ENCODE results near the gene INVS.
"Not testable (repeated sequence)": the region's sequence is repeated elsewhere in the genome, so short reads cannot be mapped to it uniquely, and the experiment has no call there.

INVS gene

GRCh38 chr9:100309992-100310391 lies 210.9 kb downstream of the INVS start:
- Mint-ChIP-seq H3K9me3 (peaks cover 58% of the 10 kb centered on the region), H3K4me3 (no peak overlapping the region), H3K4me1 (no peaks in the 10 kb centered on the region), H3K36me3 (ENCODE audit: low read depth) (peaks cover 99% of the 10 kb centered on the region), H3K27me3 (ENCODE audit: low read depth, poor library complexity) (peaks cover 4% of the 10 kb centered on the region), H3K27ac (no peak overlapping the region)
- TF ChIP-seq CTCF (IDR thresholded peaks at IDR 0.05), result no peak
- no peak for DNase-seq

- DNase-seq, result no peak
- H3K27ac Mint-ChIP-seq, result no peak overlapping the region
- H3K36me3 Mint-ChIP-seq (ENCODE audit: low read depth), result peaks cover 94% of the 10 kb centered on the region
- peaks cover 4% of the 10 kb centered on the region for H3K27me3 Mint-ChIP-seq (ENCODE audit: low read depth, poor library complexity)
- no peak for TF ChIP-seq CTCF (IDR thresholded peaks at IDR 0.05)
- no peak overlapping the region for H3K4me3 Mint-ChIP-seq
- no peaks in the 10 kb centered on the region for H3K4me1 Mint-ChIP-seq
- H3K9me3 Mint-ChIP-seq, result peaks cover 73% of the 10 kb centered on the region
These were observed 216.5 kb downstream of the INVS start for GRCh38 chr9:100315561-100315960.

- peaks cover 54% of the 10 kb centered on the region for H3K9me3 Mint-ChIP-seq
- H3K4me1 Mint-ChIP-seq, result no peaks in the 10 kb centered on the region
- no peak overlapping the region for H3K4me3 Mint-ChIP-seq
- TF ChIP-seq CTCF (IDR thresholded peaks at IDR 0.05), result no peak
- no peak for DNase-seq
- peaks cover 86% of the 10 kb centered on the region for H3K36me3 Mint-ChIP-seq (ENCODE audit: low read depth)
- H3K27ac Mint-ChIP-seq, result peak overlapping the region; percentile 78
- H3K27me3 Mint-ChIP-seq (ENCODE audit: low read depth, poor library complexity), result no peaks in the 10 kb centered on the region
These were observed 218.7 kb downstream of the INVS start for GRCh38 chr9:100317706-100318105.

- peak; percentile 35 for DNase-seq
- H3K9me3 Mint-ChIP-seq, result peaks cover 3% of the 10 kb centered on the region
- peak; percentile 60 for TF ChIP-seq CTCF (IDR thresholded peaks at IDR 0.05)
- H3K27ac Mint-ChIP-seq, result peak overlapping the region; percentile 36
- H3K4me1 Mint-ChIP-seq, result no peaks in the 10 kb centered on the region
- H3K27me3 Mint-ChIP-seq (ENCODE audit: low read depth, poor library complexity), result no peaks in the 10 kb centered on the region
- peaks cover 53% of the 10 kb centered on the region for H3K36me3 Mint-ChIP-seq (ENCODE audit: low read depth)
- H3K4me3 Mint-ChIP-seq, result no peak overlapping the region
These were observed 224.0 kb downstream of the INVS start for GRCh38 chr9:100322954-100323536.

- TF ChIP-seq CTCF (IDR thresholded peaks at IDR 0.05), result peak; percentile 52
- Mint-ChIP-seq H3K4me1 (no peaks in the 10 kb centered on the region), H3K9me3 (no peaks in the 10 kb centered on the region), H3K27ac (peak overlapping the region; percentile 10), H3K4me3 (no peak overlapping the region), H3K27me3 (ENCODE audit: low read depth, poor library complexity) (no peaks in the 10 kb centered on the region), H3K36me3 (ENCODE audit: low read depth) (peaks cover 45% of the 10 kb centered on the region)
- no peak for DNase-seq
These were observed 225.7 kb downstream of the INVS start for GRCh38 chr9:100324594-100325200.

GRCh38 chr9:100338736-100339135 lies 239.7 kb downstream of the INVS start:
- H3K27ac Mint-ChIP-seq; H3K27me3 Mint-ChIP-seq (ENCODE audit: low read depth, poor library complexity); H3K4me3 Mint-ChIP-seq; H3K9me3 Mint-ChIP-seq; DNase-seq; H3K4me1 Mint-ChIP-seq: not testable (repeated sequence)
- H3K36me3 Mint-ChIP-seq (ENCODE audit: low read depth), result peaks cover 73% of the 10 kb centered on the region

All from nephron progenitor cell (in vitro differentiated cells).